Measurements from ENCODE around the gene LRMDA. TPM values are rescaled to one million over a fixed set of nuclear protein-coding genes. Genes with fewer than 3 reads are reported as not detected.

LRMDA gene
- total RNA-seq, 1 experiment from 2014 or later = not detected

DNA sequence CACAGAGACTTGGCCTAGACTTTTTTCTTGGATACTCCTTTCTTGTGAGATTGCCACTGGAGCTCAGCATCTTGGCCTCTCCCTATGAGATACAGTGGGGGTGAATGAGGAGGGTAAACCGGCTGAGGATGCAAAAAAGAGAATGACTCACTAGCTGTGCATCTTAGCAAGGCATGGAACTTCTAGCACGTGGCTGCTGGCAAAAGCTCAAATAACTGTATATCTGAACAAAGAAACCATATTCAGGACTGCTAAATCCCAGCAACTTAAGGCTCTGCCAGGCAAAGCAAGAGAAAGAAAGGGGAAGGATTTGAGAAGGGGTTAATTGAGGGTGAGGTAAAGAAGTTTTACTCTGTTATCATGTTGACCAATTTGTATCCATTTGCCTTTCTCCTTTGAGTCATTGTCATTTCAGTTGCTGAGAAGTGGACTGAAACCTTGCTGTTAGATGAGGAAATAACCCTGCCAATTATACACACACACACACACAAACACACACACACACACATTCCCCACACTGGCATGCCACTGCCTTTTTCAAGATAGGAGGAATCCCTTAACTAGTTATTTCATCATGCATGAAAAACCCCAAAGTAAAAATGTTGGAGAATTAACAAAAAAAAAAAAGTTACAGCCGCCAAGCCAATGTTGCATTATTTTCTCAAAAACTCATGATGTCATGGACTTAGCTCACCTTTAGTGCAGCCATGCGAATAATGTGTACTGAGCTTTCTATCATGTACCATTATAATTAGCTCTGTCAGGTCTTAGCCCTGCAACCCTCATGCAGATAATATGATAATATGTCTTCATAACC lies 997.3 kb downstream of the LRMDA start:
- no peak for DNase-seq (ENCODE audit: low spot score)
- in situ Hi-C loops (cut with HindIII; ENCODE audit: low sequenced_read_pairs) = no loop called here

DNA sequence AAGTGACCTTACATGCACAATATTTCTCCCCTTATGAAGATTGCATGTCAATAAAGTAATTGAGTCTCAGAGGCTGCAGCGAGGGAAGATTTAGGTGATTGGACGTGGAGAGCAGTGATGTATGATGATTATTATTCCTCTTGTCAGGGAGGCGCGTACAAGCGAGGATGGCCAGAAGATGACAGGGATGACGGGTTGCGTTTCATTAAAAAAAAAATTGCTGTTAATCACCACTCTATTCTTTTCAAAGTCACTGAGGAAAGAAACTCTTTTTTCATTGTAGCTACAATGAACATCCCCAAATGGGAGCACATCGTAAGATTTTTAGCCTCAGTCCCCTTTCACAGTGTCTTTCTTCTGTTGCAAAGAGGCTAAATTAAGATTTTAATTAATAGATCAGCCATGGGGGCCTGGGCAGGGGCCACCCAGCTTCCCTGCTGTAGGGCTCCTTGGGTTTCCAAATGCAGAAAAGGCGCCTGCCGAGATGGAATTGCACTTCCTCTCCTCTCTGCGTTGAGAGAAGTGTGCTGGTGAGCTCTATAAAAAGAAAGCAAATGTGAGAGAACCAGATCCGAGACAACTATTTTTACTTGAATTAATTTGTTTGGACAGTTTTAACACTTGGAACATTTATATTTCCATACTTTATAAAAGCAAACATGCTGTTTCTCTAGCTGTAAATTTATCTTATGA lies 998.1 kb downstream of the LRMDA start:
- DNase-seq (ENCODE audit: low spot score) = no peak
- in situ Hi-C loops (cut with HindIII; ENCODE audit: low sequenced_read_pairs) = no loop called here

DNA sequence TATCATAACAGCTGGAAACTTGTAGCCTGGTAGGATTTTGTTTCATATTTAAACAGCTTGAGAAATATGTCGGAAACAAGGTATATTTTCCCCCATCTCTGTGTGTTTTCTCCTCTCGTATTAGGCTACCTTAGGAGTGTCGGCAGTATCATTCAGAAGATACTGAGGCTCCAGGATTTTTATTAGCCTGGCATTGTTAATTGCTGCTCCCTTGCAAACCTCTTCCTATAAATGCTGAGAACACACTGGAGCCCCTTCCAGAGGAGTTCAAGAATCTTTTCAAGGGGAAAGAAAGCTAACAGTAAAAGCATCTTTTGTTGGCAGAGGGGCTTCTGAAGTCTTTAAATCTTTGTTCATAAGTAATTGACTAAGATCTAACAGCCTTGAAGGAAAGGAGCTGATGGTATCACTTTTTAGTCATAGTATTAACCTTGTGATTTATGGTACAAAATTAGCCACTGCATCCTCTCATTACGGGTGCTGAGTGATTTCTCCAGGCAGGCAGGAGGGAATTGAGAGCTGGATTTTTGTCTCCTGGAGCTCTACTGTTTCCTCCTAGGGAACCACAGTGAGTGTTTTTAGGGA lies 998.7 kb downstream of the LRMDA start:
- no peak for DNase-seq (ENCODE audit: low spot score)
- in situ Hi-C loops (cut with HindIII; ENCODE audit: low sequenced_read_pairs) = no loop called here

DNA sequence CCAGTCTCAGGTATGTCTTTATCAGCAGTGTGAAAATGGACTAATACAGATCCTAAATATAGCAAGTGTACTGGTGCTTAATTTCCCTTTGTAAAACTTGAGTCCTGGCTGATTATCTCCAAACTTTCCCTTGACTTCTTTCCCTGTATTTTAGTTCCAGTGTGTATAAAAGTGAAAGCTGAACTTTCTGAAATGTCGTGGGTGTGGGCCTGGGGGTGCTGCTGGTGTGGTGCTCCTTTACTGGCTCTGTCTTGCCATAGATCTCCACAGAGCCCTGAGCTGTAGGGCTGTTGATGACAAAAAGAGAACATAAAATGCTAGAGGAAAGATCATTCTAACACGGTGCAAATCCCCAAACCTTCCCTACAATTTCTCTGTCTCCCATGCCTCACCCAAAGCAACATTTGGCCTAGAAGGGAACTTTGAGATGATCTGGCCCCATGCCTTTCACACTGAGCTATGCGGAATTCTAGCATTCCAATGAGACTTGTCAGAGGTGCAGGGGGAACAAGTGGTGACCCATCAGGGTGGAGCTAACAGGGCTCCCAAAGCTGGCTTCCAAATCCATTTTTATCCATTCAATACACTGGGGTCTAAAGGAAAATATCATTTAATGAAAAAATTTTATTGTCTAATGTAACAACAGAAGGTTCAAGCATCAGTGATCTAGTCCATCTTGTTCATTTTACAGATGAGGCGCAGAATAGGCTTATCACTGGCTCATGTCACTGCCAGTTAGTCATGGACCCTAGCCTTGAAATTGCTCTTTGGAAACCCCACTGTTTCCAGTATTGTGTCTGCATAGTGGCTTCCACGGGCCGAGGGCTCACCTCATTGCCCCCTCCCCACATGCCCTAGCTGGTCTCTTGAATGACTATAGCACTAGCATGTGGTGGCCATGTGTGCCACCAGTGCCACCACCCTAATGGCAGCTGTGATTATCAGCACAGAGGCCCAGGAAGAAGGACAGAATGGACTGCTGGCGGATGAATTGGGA lies 1000.9 kb downstream of the LRMDA start:
- in situ Hi-C loops (cut with HindIII; ENCODE audit: low sequenced_read_pairs) = no loop called here
- no peak for DNase-seq (ENCODE audit: low spot score)

DNA sequence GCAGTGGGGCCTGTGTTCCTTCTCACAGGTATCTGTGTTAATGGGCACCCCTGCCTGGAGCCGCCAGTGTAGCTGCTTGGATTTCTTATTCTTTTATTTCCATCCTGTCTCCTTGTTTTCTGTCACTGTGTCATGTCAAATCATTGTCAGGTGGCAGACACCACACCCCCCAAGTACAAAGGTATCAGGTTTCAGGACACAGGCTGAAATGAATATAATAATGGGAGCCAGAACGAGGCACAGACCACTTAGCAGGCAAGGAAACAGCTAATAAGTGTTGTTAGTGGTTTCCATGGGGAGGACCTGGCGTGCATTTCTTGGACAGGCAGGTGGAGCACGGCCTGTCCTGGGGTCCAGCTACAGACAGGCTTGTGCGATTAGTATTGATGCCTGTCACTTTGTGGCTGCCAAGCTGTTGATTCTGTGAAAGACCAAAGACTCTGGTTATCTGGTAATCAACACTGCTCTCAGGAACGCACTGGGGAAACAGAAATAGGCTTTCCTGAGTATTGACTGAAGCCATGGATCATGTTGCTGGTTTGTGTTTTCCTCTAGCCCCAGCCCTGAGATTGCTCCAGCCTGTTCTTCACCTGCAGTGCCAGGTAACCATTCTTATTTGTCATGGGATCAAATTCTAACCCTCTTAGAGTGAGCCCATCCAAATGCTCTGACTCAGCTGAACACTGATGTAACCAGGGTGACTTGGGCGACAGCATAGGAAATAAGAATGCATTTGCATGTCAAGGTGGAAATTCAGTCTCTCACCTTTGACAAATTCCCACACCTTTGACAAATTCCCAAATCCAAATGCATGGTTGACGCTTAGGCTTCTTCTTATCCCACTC lies 1002.0 kb downstream of the LRMDA start:
- DNase-seq (ENCODE audit: low spot score) = no peak
- in situ Hi-C loops (cut with HindIII; ENCODE audit: low sequenced_read_pairs) = no loop called here

DNA sequence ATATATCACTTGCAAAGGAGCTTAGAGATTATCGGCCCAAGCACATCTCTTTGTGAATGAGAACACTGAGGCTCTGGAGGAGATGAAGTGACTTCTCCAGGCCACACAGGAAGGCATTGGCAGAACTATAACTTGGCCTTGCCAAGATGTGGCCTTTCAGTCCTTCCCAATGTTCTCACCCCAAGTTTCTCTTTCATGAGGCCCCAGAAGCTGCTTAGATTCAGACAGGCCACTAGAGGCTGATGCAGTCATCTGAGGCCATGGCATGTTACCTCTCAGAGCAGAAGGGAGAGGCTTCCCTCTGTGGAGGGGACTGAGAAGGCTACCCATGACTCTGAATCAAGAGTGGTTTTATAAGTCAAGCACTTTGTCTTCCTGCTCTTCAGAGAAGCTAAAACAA lies 1003.7 kb downstream of the LRMDA start:
- DNase-seq (ENCODE audit: low spot score) = no peak
- in situ Hi-C loops (cut with HindIII; ENCODE audit: low sequenced_read_pairs) = no loop called here

DNA sequence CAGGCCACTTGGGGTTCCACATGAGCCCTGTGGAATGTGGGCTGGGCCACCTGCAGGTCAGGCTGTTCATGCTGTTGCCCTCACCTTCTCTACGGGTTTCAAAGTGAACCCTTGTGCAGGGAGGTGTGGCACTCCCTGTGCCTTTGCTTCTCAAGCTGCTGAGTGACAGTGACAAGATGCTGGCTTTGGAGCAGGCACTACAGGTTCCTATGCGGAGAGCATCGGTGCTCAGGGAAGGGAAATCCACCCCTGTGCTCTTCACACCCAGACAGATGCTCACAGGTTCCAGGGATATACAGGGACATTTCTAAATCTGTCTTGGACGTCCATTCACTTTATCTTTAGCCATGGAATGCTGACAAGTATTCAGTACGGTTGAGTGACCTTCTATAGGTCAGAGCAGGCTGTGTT lies 1005.0 kb downstream of the LRMDA start:
- in situ Hi-C loops (cut with HindIII; ENCODE audit: low sequenced_read_pairs) = no loop called here
- no peak for DNase-seq (ENCODE audit: low spot score)

DNA sequence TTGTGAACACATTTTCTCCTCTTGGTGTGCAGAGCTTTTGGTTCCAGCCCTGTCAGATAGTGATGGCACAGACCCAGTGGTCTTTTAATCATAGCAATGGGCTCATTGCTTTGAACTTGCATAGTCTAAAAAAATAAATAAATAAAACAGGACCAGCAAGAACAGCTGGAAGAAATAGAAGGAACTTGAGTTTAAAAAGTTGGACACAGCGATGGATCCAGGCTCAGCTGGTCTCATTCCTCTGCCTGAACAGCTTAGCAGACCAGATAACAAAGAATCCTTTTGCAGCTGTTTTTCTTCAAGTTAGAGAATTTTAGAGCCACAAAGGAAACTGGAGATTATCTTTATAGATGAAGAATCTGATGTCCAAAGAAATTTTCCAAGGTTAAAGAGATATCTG lies 1005.6 kb downstream of the LRMDA start:
- in situ Hi-C loops (cut with HindIII; ENCODE audit: low sequenced_read_pairs) = no loop called here

DNA sequence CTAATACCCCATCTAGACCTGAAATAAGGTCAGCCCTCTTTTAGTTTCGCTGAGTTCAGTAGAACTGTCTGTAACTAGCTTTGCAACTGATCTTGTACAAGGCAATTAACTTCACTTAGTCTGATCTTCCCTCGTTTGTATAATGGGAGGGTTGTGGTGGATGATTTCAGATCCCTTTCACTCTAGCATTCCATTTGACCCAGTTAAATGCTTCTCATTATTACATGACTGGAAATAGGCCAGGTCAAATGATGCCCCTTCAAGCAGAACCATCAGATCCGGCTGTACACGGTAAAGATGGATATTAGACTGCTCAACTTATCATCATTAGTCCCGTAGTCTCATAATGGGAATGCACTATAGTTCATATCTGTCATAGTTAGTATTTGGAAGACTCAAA lies 1009.0 kb downstream of the LRMDA start:
- no peak for DNase-seq (ENCODE audit: low spot score)
- in situ Hi-C loops (cut with HindIII; ENCODE audit: low sequenced_read_pairs) = no loop called here

More for the DNA sequence above, 1005.6 kb downstream of the LRMDA start:
- DNase-seq (ENCODE audit: low spot score) = no peak

DNA sequence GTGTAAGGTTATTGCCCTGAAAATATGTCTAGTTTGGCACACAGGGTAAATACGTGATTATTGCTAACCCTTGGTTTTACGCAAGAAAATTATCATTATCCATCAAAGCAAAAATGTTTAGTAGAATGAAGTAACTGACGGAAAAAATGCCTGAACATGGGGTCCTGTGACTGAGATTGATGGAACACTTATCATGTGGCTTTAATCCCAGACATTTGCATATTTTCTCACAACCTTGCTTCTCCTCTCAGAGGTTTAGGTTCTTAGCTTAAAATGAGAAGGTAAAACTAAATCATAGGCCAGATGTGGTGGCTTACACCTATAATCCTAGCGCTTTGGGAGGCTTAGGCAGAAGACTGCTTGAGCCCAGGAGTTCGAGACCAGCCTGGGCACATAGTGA lies 1010.7 kb downstream of the LRMDA start:
- DNase-seq (ENCODE audit: low spot score) = no peak
- in situ Hi-C loops (cut with HindIII; ENCODE audit: low sequenced_read_pairs) = no loop called here

DNA sequence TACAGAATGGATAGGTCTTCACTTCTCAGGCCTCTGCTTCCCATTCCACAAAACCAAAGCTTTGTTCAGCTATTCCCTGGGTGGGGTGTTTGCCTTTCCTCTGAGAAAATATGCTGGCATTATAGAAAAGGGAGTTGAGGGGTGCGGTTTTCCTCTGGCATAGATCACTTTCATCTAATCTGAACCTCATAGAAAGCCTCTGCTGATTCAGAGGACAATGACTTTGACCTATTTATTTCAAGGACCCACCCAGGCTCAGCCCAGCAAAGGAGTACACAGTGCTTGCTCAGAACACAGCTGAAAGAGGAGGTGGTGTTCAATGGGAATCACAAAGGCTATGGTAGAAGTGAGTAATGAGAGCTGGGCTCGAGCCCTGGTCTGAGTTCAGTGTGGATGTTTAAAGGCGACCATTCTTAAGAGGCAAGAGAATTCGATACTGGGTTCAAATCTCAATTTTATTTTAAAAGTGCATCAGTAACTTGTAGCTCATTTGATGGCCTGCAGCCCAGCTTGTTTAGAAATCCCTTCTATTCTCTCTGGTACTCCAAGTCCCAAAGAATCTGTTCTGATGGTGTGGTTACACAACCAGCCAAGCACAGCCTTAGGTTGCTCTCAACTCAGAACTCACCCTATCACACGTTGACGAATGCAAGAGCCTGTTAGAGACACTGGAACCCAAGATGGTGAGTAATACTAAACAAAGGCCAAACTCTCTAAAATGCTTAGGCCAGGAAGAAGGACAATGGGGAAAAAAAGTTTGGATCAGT lies 1012.8 kb downstream of the LRMDA start:
- DNase-seq (ENCODE audit: low spot score) = no peak
- in situ Hi-C loops (cut with HindIII; ENCODE audit: low sequenced_read_pairs) = no loop called here

DNA sequence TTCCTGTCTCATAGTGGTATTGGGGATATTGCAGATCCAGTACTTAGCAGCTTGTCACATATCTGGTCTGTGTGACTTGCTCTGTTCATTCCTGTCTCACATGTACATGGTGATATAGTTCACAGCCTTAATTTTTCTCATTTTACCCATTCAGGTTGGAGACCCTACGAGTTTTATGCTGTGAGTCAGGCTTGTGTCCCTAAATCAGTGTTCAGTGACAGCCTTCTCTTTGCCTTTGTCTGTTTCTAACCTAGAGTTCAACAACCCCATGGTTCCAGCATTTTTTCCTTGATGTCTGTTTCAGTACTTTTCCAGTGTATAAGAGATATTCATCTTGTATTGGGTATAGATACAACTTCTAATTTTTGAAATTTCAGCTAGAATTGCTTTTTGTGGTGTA lies 1016.2 kb downstream of the LRMDA start:
- in situ Hi-C loops (cut with HindIII; ENCODE audit: low sequenced_read_pairs) = no loop called here
- DNase-seq (ENCODE audit: low spot score) = no peak

DNA sequence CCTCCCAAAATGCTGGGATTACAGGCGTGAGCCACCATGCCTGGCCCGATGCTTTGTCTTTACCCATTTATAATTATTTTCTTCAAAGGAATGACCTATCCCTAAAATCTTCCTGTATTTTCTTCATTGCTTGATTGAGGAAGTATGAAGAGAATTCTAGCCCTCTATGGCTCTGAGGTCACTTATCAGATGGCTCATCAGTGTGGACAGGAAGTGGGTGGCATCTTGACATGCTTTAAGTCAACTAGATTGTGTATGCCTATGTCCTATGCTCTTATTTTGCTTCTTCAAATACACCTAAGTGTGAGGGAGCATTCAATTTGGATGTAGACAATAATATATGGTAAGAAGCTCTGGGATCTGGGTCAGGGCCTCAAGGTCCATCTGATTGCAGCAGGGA lies 1020.5 kb downstream of the LRMDA start:
- no peak for DNase-seq (ENCODE audit: low spot score)
- in situ Hi-C loops (cut with HindIII; ENCODE audit: low sequenced_read_pairs) = no loop called here

DNA sequence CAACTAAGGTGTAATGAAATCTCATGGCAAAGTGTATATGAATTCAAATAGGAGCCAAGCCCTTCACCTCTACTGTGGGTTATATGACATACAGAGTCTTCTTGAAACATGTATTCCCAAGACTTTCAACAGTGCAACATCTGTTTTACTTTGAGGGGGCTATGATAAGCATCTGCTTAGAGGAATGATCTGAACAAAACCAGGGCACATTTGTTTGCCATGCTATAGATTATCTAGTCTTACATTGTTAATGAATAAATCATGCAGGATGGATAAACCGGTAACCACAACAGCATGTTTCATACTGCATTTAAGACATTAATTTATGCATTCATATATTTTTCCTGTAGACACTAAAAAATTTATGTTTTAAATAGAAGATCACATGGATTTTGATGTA lies 1021.9 kb downstream of the LRMDA start:
- no peak for DNase-seq (ENCODE audit: low spot score)
- in situ Hi-C loops (cut with HindIII; ENCODE audit: low sequenced_read_pairs) = no loop called here

DNA sequence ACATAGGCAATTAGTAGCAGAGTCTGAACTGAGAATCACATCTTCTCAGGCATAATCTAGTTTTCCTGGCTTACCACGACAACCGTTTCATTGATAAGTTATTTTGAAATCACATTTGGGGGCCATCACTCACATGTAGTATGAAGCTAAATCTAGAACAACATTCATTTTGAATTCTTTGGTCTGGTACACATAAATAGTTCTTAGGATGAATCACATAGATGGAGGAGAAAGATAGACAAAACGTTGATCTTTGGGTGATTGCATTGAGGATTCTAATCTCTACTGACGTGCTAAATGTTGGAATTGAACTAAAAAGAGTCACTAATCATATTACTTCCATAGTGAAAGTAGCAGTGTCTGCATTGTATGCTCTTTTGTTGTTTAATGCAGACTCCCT lies 1022.6 kb downstream of the LRMDA start:
- in situ Hi-C loops (cut with HindIII; ENCODE audit: low sequenced_read_pairs) = no loop called here

DNA sequence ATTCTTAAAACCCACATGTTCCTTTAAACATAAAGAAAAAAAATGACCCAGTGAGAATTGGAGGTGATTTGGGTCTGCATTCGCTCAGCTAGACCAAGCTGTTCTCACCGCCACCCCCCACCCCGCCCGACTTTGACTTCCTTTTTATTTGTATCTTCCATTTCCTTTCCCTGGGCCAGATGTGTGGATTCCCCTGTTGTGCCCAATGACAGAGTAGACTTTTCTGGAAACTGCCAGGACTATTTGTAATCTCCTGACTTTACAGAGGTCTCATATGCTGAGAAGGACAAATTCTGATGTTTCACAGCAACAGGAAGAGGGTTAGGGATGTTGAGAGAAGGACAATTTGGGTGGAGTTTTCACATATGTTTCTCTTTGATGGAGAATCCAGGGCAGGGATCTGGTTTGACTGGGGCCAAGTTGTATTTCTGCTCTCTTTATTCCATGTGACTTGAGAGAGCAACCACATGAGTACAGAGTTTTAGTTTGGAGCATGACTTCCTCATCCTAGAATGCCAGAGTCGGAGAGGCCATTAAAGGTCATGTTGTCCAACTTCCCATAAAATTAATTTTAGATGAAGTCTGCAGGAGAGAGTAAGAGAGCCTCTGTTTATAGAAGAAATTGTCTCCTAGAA lies 1023.2 kb downstream of the LRMDA start:
- in situ Hi-C loops (cut with HindIII; ENCODE audit: low sequenced_read_pairs) = no loop called here
- no peak for DNase-seq (ENCODE audit: low spot score)

More for the DNA sequence above, 1022.6 kb downstream of the LRMDA start:
- no peak for DNase-seq (ENCODE audit: low spot score)

DNA sequence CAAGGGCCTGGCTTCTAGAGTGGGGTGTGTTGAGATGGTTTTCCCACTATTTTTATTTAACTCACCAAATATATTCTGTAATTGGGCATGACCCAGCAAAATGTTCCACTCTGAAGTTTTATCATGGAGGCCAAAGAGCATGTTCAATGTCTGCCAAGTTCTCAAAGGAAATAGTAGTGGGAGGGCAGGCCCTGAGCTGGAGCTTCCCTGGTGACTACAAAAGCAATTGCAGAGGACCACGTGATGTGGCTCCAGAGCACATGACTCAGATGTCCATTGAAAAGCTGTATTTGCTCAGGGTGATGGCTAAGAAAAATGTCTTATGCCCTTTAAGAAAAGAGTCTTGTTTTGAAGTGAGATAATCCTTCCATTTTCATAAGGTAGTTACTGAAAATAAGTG lies 1024.8 kb downstream of the LRMDA start:
- in situ Hi-C loops (cut with HindIII; ENCODE audit: low sequenced_read_pairs) = no loop called here
- DNase-seq (ENCODE audit: low spot score) = no peak
